Effector memory CD4-positive, alpha-beta T cell (primary cell): Measurements from ENCODE around the gene SGTA.
"Not testable (repeated sequence)": the region's sequence is repeated elsewhere in the genome, so short reads cannot be mapped to it uniquely, and the experiment has no call there.

Experiments used
- DNase-seq, 3 donors: peaks; one replicate each; pipeline ENCODE4 v3.0.0-alpha.2; 2020
- H3K27ac ChIP-seq: 2 replicates; pipeline ENCODE4 v1.7.0; 2013; ENCODE audit warnings: mild to moderate bottlenecking, low read length, moderate library complexity; ENCODE audit not compliant: insufficient read depth, poor library complexity, severe bottlenecking
- H3K27me3 ChIP-seq: replicated peaks from 2 replicates; pipeline ENCODE4 v1.7.0; 2013; ENCODE audit warnings: mild to moderate bottlenecking, low read length; ENCODE audit not compliant: insufficient read depth, control insufficient read depth, poor library complexity, severe bottlenecking
- H3K36me3 ChIP-seq: 2 replicates; pipeline ENCODE4 v1.7.0; 2013; ENCODE audit warnings: mild to moderate bottlenecking, low read length, moderate library complexity; ENCODE audit not compliant: control insufficient read depth, insufficient read depth
- H3K4me1 ChIP-seq: 2 replicates; pipeline ENCODE4 v1.7.0; 2013; ENCODE audit warnings: low read length, mild to moderate bottlenecking; ENCODE audit not compliant: control insufficient read depth, insufficient read depth, poor library complexity, severe bottlenecking
- H3K4me3 ChIP-seq: 2 replicates; pipeline ENCODE4 v1.7.0; 2013; ENCODE audit warnings: low read length, low read depth, mild to moderate bottlenecking; ENCODE audit not compliant: insufficient read depth, poor library complexity, severe bottlenecking
- H3K9me3 ChIP-seq: 2 replicates; pipeline ENCODE4 v1.7.0; 2013; ENCODE audit warnings: mild to moderate bottlenecking, low read length, moderate library complexity; ENCODE audit not compliant: control insufficient read depth

SGTA gene

GRCh38 chr19:2717638-2718541, 65.2 kb downstream of the SGTA start:
- H3K4me1 ChIP-seq, result peaks cover 10% of the 10 kb centered on the region
- H3K9me3 ChIP-seq, result no peaks in the 10 kb centered on the region
- no peak overlapping the region for H3K4me3 ChIP-seq
- no peak overlapping the region for H3K27ac ChIP-seq
- peaks cover 22% of the 10 kb centered on the region for H3K27me3 ChIP-seq
- no peaks in the 10 kb centered on the region for H3K36me3 ChIP-seq
- no peak for DNase-seq

DNA sequence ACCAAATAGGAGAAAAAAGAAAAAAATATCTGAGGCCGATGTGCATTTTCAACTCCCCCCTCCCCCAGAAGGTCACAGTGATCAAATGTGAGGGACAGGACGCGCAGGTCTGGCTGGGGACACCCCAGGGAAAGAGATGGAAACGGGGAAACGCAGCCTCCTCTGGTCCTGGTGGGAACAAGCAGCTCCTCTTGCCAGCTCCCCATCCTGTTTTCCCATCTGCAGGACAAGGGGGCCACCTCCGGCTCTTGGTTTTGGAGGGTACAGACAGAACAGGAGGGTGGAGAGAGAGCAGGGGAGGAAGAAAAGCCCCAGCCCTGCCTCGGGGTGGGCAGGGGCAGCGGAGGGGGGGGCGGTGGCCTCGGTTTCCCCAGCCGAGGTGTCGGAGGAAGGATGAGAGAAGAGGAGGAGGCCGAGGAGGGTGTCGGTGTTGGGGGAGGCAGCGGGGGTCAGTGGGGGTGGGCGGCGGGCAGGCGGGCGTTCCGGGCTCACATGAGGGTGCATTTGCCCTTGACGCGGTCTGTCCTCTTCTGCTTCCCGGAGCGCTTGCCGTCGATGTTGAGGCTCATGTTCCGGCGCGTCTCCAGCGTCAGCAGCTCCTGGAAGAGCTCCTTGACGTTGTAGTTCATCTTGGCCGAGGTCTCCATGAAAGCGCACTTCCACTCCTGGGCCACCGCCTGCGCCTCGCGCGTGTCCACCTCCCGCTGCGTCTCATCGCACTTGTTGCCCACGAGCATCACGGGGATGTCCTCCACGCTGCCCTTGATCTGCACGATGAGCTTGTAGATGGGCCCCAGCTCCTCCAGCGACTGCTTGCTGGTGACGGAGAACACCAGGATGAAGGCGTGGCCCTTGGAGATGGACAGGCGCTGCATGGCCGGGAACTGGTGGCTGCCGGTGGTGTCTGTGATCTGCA, 66.1 kb downstream of the SGTA start:
- DNase-seq, result no peak
- Histone ChIP-seq H3K27ac (no peak overlapping the region), H3K36me3 (no peaks in the 10 kb centered on the region), H3K4me1 (peaks cover 10% of the 10 kb centered on the region), H3K4me3 (no peak overlapping the region), H3K9me3 (no peaks in the 10 kb centered on the region), H3K27me3 (peaks cover 20% of the 10 kb centered on the region)

DNA sequence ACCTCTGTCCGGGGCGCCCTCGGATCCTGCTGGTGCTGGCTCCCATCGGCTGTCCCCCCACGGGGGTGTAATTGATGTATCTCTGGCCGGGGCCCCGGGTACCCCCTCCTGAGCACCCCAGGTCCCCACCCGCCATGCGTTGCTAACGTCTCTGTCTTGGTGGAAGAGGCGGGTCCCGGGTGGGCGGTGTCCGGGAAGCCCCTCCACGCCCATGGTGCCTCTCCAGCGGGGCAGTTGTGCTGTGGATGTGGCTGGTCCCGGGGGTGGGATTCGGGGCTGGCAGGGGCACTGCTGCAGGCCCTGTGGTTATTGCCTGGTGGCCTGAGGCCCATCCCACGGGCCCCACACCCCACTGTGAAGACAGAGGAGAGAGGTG, 66.8 kb downstream of the SGTA start:
- DNase-seq, result no peak
- Histone ChIP-seq H3K36me3 (no peaks in the 10 kb centered on the region), H3K27me3 (peaks cover 14% of the 10 kb centered on the region), H3K4me3 (no peak overlapping the region), H3K27ac (no peak overlapping the region), H3K4me1 (peaks cover 6% of the 10 kb centered on the region), H3K9me3 (no peaks in the 10 kb centered on the region)

DNA sequence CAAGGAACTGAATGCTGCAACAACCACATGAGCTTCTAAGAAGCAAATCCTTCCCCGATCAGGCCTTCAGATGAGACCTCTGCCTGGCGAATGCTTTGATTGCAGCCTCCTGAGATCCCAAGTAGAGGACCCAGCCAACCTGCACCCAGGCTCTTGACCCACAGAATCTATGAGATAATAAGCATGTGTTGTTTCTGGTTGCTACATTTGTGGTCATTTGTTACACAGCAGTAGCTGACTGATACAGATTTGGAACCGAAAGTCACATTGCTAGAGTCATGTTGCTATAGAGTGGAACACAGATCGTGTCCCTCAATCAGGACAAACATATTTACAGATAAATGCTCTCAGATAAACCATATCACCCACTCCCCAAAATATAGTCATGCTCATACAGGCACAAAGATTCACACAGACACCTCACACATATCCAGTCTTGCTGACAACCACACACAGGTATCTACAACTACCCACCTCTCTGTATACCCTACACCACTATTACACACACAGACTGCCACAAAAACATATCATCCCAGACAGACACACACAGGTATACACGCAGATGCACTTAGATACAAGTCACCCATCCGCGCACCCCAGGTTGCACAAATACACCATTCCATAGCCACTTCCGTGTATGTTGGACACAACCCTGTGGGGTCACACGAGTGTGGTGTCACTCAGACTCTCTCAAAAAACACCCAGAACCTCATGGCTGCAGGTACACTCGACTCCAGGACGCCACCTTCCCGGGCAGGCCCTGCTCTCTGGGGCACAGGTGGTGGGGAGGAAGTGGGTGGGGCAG, 67.4 kb downstream of the SGTA start:
- H3K27me3 ChIP-seq, result peaks cover 13% of the 10 kb centered on the region

DNA sequence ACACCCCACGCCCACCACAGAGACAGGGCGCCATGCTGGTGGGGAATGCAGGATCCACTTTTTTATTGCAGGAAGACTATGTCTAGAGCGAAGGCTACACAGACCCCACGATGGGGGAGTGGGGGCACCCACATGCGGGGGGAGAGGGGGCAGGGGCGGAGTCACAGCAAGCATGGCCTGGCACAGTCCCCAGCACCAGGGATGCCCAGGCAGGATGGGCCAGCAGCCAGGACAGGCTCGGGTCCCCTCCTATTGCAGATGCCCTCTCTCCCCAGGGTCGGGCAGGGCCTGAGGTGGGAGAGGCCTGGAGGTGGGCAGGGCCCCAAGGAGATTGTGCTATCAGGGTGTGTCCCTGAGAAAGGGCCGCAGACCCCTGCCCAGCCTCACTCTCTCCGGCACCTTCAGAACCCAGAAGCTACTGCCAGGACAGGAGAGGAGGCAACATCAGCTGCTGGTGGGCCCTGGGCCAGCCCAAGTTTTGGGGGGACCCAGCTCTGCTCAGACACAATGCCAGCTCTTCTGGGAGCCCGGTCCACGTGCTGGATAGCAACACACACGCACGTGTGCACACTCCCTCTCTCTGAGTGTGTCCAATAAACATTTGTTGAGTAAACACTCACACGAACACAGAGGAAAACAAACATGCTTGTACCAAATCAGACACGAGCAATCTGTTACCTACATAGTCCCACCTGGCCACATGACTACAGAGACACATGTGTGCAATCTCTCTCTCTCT, 68.4 kb downstream of the SGTA start:
- H3K4me1 ChIP-seq, result no peaks in the 10 kb centered on the region
- no peaks in the 10 kb centered on the region for H3K9me3 ChIP-seq
- no peak for DNase-seq
- H3K27ac ChIP-seq, result no peak overlapping the region
- no peak overlapping the region for H3K4me3 ChIP-seq
- peaks cover 4% of the 10 kb centered on the region for H3K27me3 ChIP-seq
- no peaks in the 10 kb centered on the region for H3K36me3 ChIP-seq

More for the DNA sequence above, 67.4 kb downstream of the SGTA start:
- Histone ChIP-seq H3K4me3 (no peak overlapping the region), H3K36me3 (no peaks in the 10 kb centered on the region), H3K27ac (no peak overlapping the region), H3K9me3 (no peaks in the 10 kb centered on the region), H3K4me1 (peaks cover 5% of the 10 kb centered on the region)
- DNase-seq, result no peak

DNA sequence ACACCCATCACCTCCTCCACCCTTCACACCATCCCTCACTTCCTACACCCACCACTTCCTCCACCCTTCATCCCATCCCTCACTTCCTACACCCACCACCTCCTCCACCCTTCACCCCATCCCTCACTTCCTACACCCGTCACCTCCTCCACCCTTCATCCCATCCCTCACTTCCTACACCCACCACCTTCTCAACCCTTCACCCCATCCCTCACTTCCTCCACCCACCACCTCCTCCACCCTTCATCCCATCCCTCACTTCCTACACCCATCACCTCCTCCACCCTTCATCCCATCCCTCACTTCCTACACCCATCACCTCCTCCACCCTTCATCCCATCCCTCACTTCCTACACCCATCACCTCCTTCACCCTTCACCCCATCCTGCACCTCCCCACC, 69.0 kb downstream of the SGTA start:
- H3K27ac ChIP-seq, H3K4me1 ChIP-seq, H3K27me3 ChIP-seq, H3K36me3 ChIP-seq, H3K4me3 ChIP-seq, H3K9me3 ChIP-seq, DNase-seq: not testable (repeated sequence)

GRCh38 chr19:2713170-2713569, 69.9 kb downstream of the SGTA start:
- not testable (repeated sequence) for H3K4me1 ChIP-seq, H3K4me3 ChIP-seq, H3K27me3 ChIP-seq, H3K36me3 ChIP-seq, DNase-seq, H3K9me3 ChIP-seq, H3K27ac ChIP-seq

DNA sequence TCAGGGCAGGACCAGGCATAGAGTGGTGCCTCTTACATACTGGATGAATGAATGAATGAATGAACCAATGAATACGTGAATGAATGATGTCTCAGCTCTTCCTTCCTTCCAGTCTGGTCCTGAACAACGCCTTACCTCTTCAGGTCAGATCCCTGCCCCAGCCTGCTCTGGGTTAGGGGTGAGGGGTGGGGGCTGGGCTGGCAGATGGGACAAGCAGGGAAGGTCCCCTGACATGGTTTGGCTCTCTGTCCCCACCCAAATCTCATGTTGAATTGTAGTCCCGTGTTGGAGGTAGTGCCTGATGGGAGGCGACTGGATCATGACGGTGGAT, 71.2 kb downstream of the SGTA start:
- no peaks in the 10 kb centered on the region for H3K27me3 ChIP-seq
- no peak overlapping the region for H3K27ac ChIP-seq
- no peaks in the 10 kb centered on the region for H3K4me1 ChIP-seq
- no peak overlapping the region for H3K4me3 ChIP-seq
- H3K9me3 ChIP-seq, result no peaks in the 10 kb centered on the region
- no peaks in the 10 kb centered on the region for H3K36me3 ChIP-seq
- no peak for DNase-seq

GRCh38 chr19:2711172-2711874, 71.8 kb downstream of the SGTA start:
- no peaks in the 10 kb centered on the region for H3K4me1 ChIP-seq
- H3K27ac ChIP-seq, result no peak overlapping the region
- no peak overlapping the region for H3K4me3 ChIP-seq
- H3K27me3 ChIP-seq, result no peaks in the 10 kb centered on the region
- no peak for DNase-seq
- no peaks in the 10 kb centered on the region for H3K9me3 ChIP-seq
- H3K36me3 ChIP-seq, result no peaks in the 10 kb centered on the region
